Astrocyte (in vitro differentiated cells and primary cell): ENCODE measurements around the gene FAM219B. TPM values are rescaled to one million over a fixed set of nuclear protein-coding genes. Genes with fewer than 3 reads are reported as not detected.

Experiments used
- DNase-seq: peaks from one replicate; pipeline ENCODE4 v3.0.0-alpha.2; 2010; ENCODE audit warnings: low read depth
- FAIRE-seq: peaks from 2 replicates; lab custom pipeline; 2011; peaks lifted over from hg19 to GRCh38; lab: Jason Lieb, UNC
- H2AFZ ChIP-seq: 2 replicates; pipeline ENCODE4 v1.6.0; 2012; ENCODE audit warnings: low read depth, low read length, inconsistent platforms
- H3K27ac ChIP-seq: 2 replicates; pipeline ENCODE4 v1.5.1; 2011; ENCODE audit warnings: low read depth, low read length, inconsistent platforms
- H3K27me3 ChIP-seq: 2 replicates; pipeline ENCODE4 v1.6.0; 2011; ENCODE audit warnings: low read length, inconsistent platforms; ENCODE audit not compliant: insufficient read depth
- H3K36me3 ChIP-seq: 2 replicates; pipeline ENCODE4 v1.5.1; 2011; ENCODE audit warnings: low read length, inconsistent platforms; ENCODE audit not compliant: insufficient read depth
- H3K4me1 ChIP-seq: 2 replicates; pipeline ENCODE4 v1.5.1; 2011; ENCODE audit warnings: low read length, inconsistent platforms; ENCODE audit not compliant: insufficient read depth
- H3K4me2 ChIP-seq: 2 replicates; pipeline ENCODE4 v1.6.0; 2012; ENCODE audit warnings: low read length, inconsistent platforms
- H3K4me3 ChIP-seq: 2 replicates; pipeline ENCODE4 v1.5.1; 2011; ENCODE audit warnings: low read depth, mild to moderate bottlenecking, low read length, inconsistent platforms; ENCODE audit not compliant: insufficient read depth
- H3K79me2 ChIP-seq: 2 replicates; pipeline ENCODE4 v1.6.0; 2012; ENCODE audit warnings: mild to moderate bottlenecking, low read length, inconsistent platforms; ENCODE audit not compliant: insufficient read depth
- H3K9ac ChIP-seq: 2 replicates; pipeline ENCODE4 v1.6.0; 2012; ENCODE audit warnings: mild to moderate bottlenecking, low read length, inconsistent platforms
- H3K9me3 ChIP-seq: 2 replicates; pipeline ENCODE4 v1.5.1; 2012; ENCODE audit warnings: low read depth, mild to moderate bottlenecking, low read length, inconsistent platforms; ENCODE audit not compliant: insufficient read depth
- H4K20me1 ChIP-seq: 2 replicates; pipeline ENCODE4 v1.6.0; 2012; ENCODE audit warnings: low read length, inconsistent platforms; ENCODE audit not compliant: insufficient read depth
- H3K27ac Mint-ChIP-seq: one replicate; pipeline ENCODE4 v1.8.0; 2021; ENCODE audit warnings: mild to moderate bottlenecking, mixed read lengths; ENCODE audit not compliant: unreplicated experiment
- H3K27me3 Mint-ChIP-seq: one replicate; pipeline ENCODE4 v1.8.0; 2021; ENCODE audit warnings: low read depth, mixed read lengths; ENCODE audit not compliant: unreplicated experiment
- H3K36me3 Mint-ChIP-seq: one replicate; pipeline ENCODE4 v1.8.0; 2021; ENCODE audit warnings: low read depth, mixed read lengths; ENCODE audit not compliant: unreplicated experiment
- H3K4me1 Mint-ChIP-seq: one replicate; pipeline ENCODE4 v1.8.0; 2021; ENCODE audit warnings: low read depth, mixed read lengths; ENCODE audit not compliant: unreplicated experiment
- H3K4me3 Mint-ChIP-seq: one replicate; pipeline ENCODE4 v1.8.0; 2021; ENCODE audit warnings: mild to moderate bottlenecking, moderate library complexity, mixed read lengths; ENCODE audit not compliant: unreplicated experiment
- H3K9me3 Mint-ChIP-seq: one replicate; pipeline ENCODE4 v1.8.0; 2021; ENCODE audit warnings: mild to moderate bottlenecking, mixed read lengths; ENCODE audit not compliant: unreplicated experiment
- EZH2 ChIP-seq: IDR thresholded peaks from 2 replicates; pipeline ENCODE4 v1.6.1; 2012; ENCODE audit warnings: mild to moderate bottlenecking, low read length, inconsistent platforms; ENCODE audit not compliant: insufficient read depth
- total RNA-seq: library from RNA; stranded (reverse); gene quantifications from 2 replicates; pipeline ENCODE4 v1.2.1, GENCODE V29; 2021
- TF ChIP-seq, protein P1 (sequence below): IDR thresholded peaks from 2 replicates; pipeline ENCODE4 v1.5.1; 2011; ENCODE audit warnings: low read depth, mild to moderate bottlenecking, inconsistent platforms, low read length, moderate library complexity; ENCODE audit not compliant: insufficient read depth

Gene FAM219B
- total RNA-seq, 1 donor from 2014 or later: 97.1 TPM

DNA sequence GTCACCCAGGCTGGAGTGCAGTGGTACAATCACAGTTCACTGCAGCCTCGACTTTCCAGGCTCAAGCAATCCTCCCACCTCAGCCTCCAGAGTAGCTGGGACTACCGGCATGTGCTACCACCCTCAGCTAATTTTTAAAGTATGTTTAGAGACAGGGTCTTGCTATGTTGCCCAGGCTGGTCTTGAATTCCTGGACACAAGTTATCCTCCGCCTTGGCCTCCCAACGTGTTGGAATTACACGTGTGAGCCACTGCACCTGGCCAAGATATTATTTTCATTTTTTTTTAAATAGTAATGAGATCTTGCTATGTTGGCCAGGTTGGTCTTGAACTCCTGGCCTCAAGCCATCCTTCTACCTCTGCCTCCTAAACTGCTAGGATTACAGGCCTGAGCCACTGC lies 21.2 kb downstream of the FAM219B start:
- Mint-ChIP-seq H3K4me3 (no peak overlapping the region), H3K9me3 (no peaks in the 10 kb centered on the region), H3K4me1 (peaks cover 19% of the 10 kb centered on the region), H3K27ac (no peak overlapping the region), H3K27me3 (no peaks in the 10 kb centered on the region), H3K36me3 (peaks cover 3% of the 10 kb centered on the region)
- Histone ChIP-seq H3K27me3 (no peaks in the 10 kb centered on the region), H3K4me2 (no peak overlapping the region), H3K27ac (no peak overlapping the region), H3K4me1 (peaks cover 18% of the 10 kb centered on the region), H3K36me3 (no peaks in the 10 kb centered on the region), H3K4me3 (no peak overlapping the region), H3K79me2 (peaks cover 5% of the 10 kb centered on the region), H2AFZ (no peak overlapping the region), H4K20me1 (no peaks in the 10 kb centered on the region), H3K9ac (no peak overlapping the region), H3K9me3 (peaks cover 5% of the 10 kb centered on the region)
- DNase-seq: no peak
- FAIRE-seq: no peak
- TF ChIP-seq EZH2: no peak

- Mint-ChIP-seq H3K27ac (peak overlapping the region; percentile 72), H3K4me1 (peaks cover 17% of the 10 kb centered on the region), H3K4me3 (no peak overlapping the region), H3K9me3 (no peaks in the 10 kb centered on the region), H3K36me3 (peaks cover 3% of the 10 kb centered on the region), H3K27me3 (no peaks in the 10 kb centered on the region)
- H3K27me3 ChIP-seq: no peaks in the 10 kb centered on the region
- no peak overlapping the region for H3K27ac ChIP-seq
- peaks cover 15% of the 10 kb centered on the region for H3K4me1 ChIP-seq
- no peaks in the 10 kb centered on the region for H4K20me1 ChIP-seq
- DNase-seq (peak; percentile 58), FAIRE-seq (no peak)
- H3K9me3 ChIP-seq: peaks cover 5% of the 10 kb centered on the region
- H3K9ac ChIP-seq: no peak overlapping the region
- H3K36me3 ChIP-seq: no peaks in the 10 kb centered on the region
- no peak overlapping the region for H3K4me3 ChIP-seq
- no peaks in the 10 kb centered on the region for H3K79me2 ChIP-seq
- H2AFZ ChIP-seq: no peak overlapping the region
- H3K4me2 ChIP-seq: peak overlapping the region; percentile 56
- TF ChIP-seq, protein P1, sequence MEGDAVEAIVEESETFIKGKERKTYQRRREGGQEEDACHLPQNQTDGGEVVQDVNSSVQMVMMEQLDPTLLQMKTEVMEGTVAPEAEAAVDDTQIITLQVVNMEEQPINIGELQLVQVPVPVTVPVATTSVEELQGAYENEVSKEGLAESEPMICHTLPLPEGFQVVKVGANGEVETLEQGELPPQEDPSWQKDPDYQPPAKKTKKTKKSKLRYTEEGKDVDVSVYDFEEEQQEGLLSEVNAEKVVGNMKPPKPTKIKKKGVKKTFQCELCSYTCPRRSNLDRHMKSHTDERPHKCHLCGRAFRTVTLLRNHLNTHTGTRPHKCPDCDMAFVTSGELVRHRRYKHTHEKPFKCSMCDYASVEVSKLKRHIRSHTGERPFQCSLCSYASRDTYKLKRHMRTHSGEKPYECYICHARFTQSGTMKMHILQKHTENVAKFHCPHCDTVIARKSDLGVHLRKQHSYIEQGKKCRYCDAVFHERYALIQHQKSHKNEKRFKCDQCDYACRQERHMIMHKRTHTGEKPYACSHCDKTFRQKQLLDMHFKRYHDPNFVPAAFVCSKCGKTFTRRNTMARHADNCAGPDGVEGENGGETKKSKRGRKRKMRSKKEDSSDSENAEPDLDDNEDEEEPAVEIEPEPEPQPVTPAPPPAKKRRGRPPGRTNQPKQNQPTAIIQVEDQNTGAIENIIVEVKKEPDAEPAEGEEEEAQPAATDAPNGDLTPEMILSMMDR: no peak
- no peak for TF ChIP-seq EZH2
These were observed 22.0 kb downstream of the FAM219B start for GRCh38 chr15:74884428-74885223.

DNA sequence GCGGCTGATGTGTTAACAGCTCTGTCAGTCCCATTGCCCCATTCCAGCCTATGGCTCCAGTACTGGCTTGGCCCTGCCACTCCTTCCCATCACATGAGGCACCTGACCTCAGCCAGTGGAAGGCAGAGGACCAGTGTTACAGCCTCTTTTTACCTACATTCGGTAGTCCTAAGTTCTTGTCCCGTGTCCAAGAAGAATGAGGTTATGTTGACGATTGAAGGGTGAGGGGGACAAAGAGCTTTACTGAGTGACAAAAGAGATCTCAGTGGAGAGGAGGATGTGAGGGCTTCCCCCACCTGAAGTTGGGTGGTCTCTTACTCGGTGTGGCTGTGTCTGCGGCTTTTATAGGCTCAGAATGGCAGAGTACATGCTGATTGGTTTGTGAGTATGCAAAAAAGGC lies 24.1 kb downstream of the FAM219B start:
- Histone ChIP-seq H3K4me3 (no peak overlapping the region), H3K79me2 (no peaks in the 10 kb centered on the region), H3K9me3 (peaks cover 5% of the 10 kb centered on the region), H3K4me2 (no peak overlapping the region), H3K27me3 (no peaks in the 10 kb centered on the region), H3K36me3 (no peaks in the 10 kb centered on the region), H4K20me1 (no peaks in the 10 kb centered on the region), H3K27ac (no peak overlapping the region), H3K4me1 (peaks cover 6% of the 10 kb centered on the region), H3K9ac (no peak overlapping the region), H2AFZ (no peak overlapping the region)
- Mint-ChIP-seq H3K9me3 (no peaks in the 10 kb centered on the region), H3K36me3 (peaks cover 3% of the 10 kb centered on the region), H3K27me3 (no peaks in the 10 kb centered on the region), H3K27ac (no peak overlapping the region), H3K4me1 (peaks cover 7% of the 10 kb centered on the region), H3K4me3 (no peak overlapping the region)
- DNase-seq: no peak
- FAIRE-seq: no peak
- TF ChIP-seq, protein P1: no peak
- no peak for TF ChIP-seq EZH2
